IMR-90 (cell line): Measurements from ENCODE around the gene DCDC1. TPM values are rescaled to one million over a fixed set of nuclear protein-coding genes. Genes with fewer than 3 reads are reported as not detected.

Experiments used
- ATAC-seq: fragments of 200-7000 bp; cut with Tn5 transposase; 2 replicates; pipeline ENCODE4 v1.9.1; 2020; ENCODE audit warnings: low read depth, mild to moderate bottlenecking, moderate library complexity
- BruUV-seq: library from RNA; stranded (reverse); fragments of 400-500 nt; replicated peaks from 2 replicates; lab custom pipeline; 2021; lab: Mats Ljungman, UMichigan
- CTCF ChIA-PET: fragments of 300-600 bp; formaldehyde crosslinking; extraction: SDS; loops from one replicate; lab custom pipeline; 2021; ENCODE audit warnings: antibody characterized with exemption; lab: Yijun Ruan, JAX
- POLR2A ChIA-PET: fragments of 300-600 bp; sonication (Branson Sonifier 250); formaldehyde crosslinking; loops from one replicate; lab custom pipeline; 2022; ENCODE audit warnings: antibody characterized with exemption; ENCODE audit not compliant: unreplicated experiment; lab: Charles Lee
- DNase-seq: peaks from one replicate; pipeline ENCODE4 v3.0.0; 2013
- H2AFZ ChIP-seq: replicated peaks from 2 replicates; pipeline ENCODE3; 2013; ENCODE audit warnings: low read length, mild to moderate bottlenecking; ENCODE audit not compliant: poor library complexity
- H2AK5ac ChIP-seq: 2 replicates; pipeline ENCODE4 v1.6.1; 2013; ENCODE audit warnings: low read depth, low read length, inconsistent platforms
- H2AK9ac ChIP-seq: replicated peaks from 2 replicates; pipeline ENCODE3; 2013; ENCODE audit warnings: mild to moderate bottlenecking, low read depth, low read length, moderate library complexity; ENCODE audit not compliant: poor library complexity
- H2BK120ac ChIP-seq: 2 replicates; pipeline ENCODE4 v1.6.1; 2013; ENCODE audit warnings: low read depth, low read length, inconsistent platforms
- H2BK15ac ChIP-seq: 3 replicates; pipeline ENCODE4 v1.6.1; 2013; ENCODE audit warnings: low read depth, low read length, inconsistent platforms
- H2BK20ac ChIP-seq: 2 replicates; pipeline ENCODE4 v1.6.1; 2013; ENCODE audit warnings: low read depth, mild to moderate bottlenecking, inconsistent platforms, low read length, moderate library complexity
- H2BK5ac ChIP-seq: 2 replicates; pipeline ENCODE4 v1.6.1; 2013; ENCODE audit warnings: mild to moderate bottlenecking, low read depth, low read length, inconsistent platforms; ENCODE audit not compliant: poor library complexity, severe bottlenecking
- H3K14ac ChIP-seq: replicated peaks from 2 replicates; pipeline ENCODE4 v1.6.1; 2013; ENCODE audit warnings: low read depth, low read length, inconsistent platforms
- H3K18ac ChIP-seq: 2 replicates; pipeline ENCODE4 v1.6.1; 2013; ENCODE audit warnings: low read depth, low read length, control low read depth
- H3K23ac ChIP-seq: 2 replicates; pipeline ENCODE4 v1.6.1; 2013; ENCODE audit warnings: low read depth, low read length, inconsistent platforms
- H3K27ac ChIP-seq: 2 replicates; pipeline ENCODE4 v1.5.1; 2013; ENCODE audit warnings: mild to moderate bottlenecking, control low read depth, low read length; ENCODE audit not compliant: insufficient read depth
- H3K27me3 ChIP-seq: 2 replicates; pipeline ENCODE4 v1.6.1; 2013; ENCODE audit warnings: low read length; ENCODE audit not compliant: control insufficient read depth, insufficient read depth
- H3K36me3 ChIP-seq: 2 replicates; pipeline ENCODE4 v1.6.1; 2013; ENCODE audit warnings: low read length, mixed read lengths; ENCODE audit not compliant: control insufficient read depth, insufficient read depth
- H3K4ac ChIP-seq: 2 replicates; pipeline ENCODE4 v1.6.1; 2013; ENCODE audit warnings: low read depth, low read length, inconsistent platforms
- H3K4me1 ChIP-seq: 2 replicates; pipeline ENCODE4 v1.6.1; 2013; ENCODE audit warnings: low read length, mixed read lengths; ENCODE audit not compliant: control insufficient read depth, insufficient read depth
- H3K4me2 ChIP-seq: 2 replicates; pipeline ENCODE4 v1.6.1; 2013; ENCODE audit warnings: low read depth, mild to moderate bottlenecking, control low read depth, low read length, moderate library complexity
- H3K4me3 ChIP-seq: 2 replicates; pipeline ENCODE4 v1.5.1; 2013; ENCODE audit warnings: low read depth, mild to moderate bottlenecking, control low read depth, low read length, moderate library complexity; ENCODE audit not compliant: insufficient read depth
- H3K56ac ChIP-seq: 2 replicates; pipeline ENCODE4 v1.6.1; 2013; ENCODE audit warnings: low read length, inconsistent platforms; ENCODE audit not compliant: insufficient read depth; ENCODE audit errors: extremely low read depth
- H3K79me1 ChIP-seq, 2 experiments: 2 replicates each; pipeline ENCODE4 v1.6.1; 2013; ENCODE audit warnings: low read length in 2 of 2, inconsistent platforms in 1 of 2, low read depth in 1 of 2
- H3K9ac ChIP-seq: 2 replicates; pipeline ENCODE4 v1.6.1; 2013; ENCODE audit warnings: low read depth, low read length, control low read depth
- H3K9me1 ChIP-seq: 2 replicates; pipeline ENCODE4 v1.6.1; 2013; ENCODE audit warnings: low read length, inconsistent platforms; ENCODE audit not compliant: insufficient read depth
- H3K9me3 ChIP-seq: 2 replicates; pipeline ENCODE4 v1.6.1; 2013; ENCODE audit warnings: low read length; ENCODE audit not compliant: control insufficient read depth, insufficient read depth
- H4K20me1 ChIP-seq: 2 replicates; pipeline ENCODE4 v1.6.1; 2013; ENCODE audit warnings: low read length, inconsistent platforms; ENCODE audit not compliant: insufficient read depth
- H4K5ac ChIP-seq: 2 replicates; pipeline ENCODE4 v1.6.1; 2013; ENCODE audit warnings: mild to moderate bottlenecking, low read depth, low read length, control low read depth
- H4K8ac ChIP-seq, 2 experiments: 2 replicates each; pipeline ENCODE4 v1.6.1; 2013; ENCODE audit warnings: low read depth in 2 of 2, low read length in 2 of 2, control low read depth in 1 of 2, inconsistent platforms in 1 of 2
- H4K91ac ChIP-seq: 2 replicates; pipeline ENCODE4 v1.6.1; 2013; ENCODE audit warnings: low read depth, low read length, inconsistent platforms; ENCODE audit not compliant: insufficient read depth
- BHLHE40 ChIP-seq: fragments of 150-350 bp; IDR thresholded peaks from 2 replicates; pipeline ENCODE4 v1.6.1; 2016; ENCODE audit warnings: mild to moderate bottlenecking, low read depth, low read length
- CEBPB ChIP-seq: IDR thresholded peaks from 2 replicates; pipeline ENCODE4 v1.6.1; 2012; ENCODE audit warnings: low read depth, low read length, improper control_type of control experiment
- CHD1 ChIP-seq: IDR thresholded peaks from 2 replicates; pipeline ENCODE4 v1.6.1; 2012; ENCODE audit warnings: low read depth, low read length, improper control_type of control experiment
- FOS ChIP-seq: fragments of 150-350 bp; IDR thresholded peaks from 2 replicates; pipeline ENCODE4 v1.6.1; 2016; ENCODE audit warnings: low read depth, low read length
- MAZ ChIP-seq: IDR thresholded peaks from 2 replicates; pipeline ENCODE4 v1.6.1; 2012; ENCODE audit warnings: low read depth, mild to moderate bottlenecking, low read length, improper control_type of control experiment, moderate library complexity, borderline replicate concordance
- MXI1 ChIP-seq: IDR thresholded peaks from 2 replicates; pipeline ENCODE4 v1.6.1; 2012; ENCODE audit warnings: low read depth, mild to moderate bottlenecking, low read length, moderate library complexity, borderline replicate concordance
- RAD21 ChIP-seq: IDR thresholded peaks from 2 replicates; pipeline ENCODE4 v1.6.1; 2012; ENCODE audit warnings: low read length, improper control_type of control experiment
- RFX5 ChIP-seq: IDR thresholded peaks from 2 replicates; pipeline ENCODE4 v1.8.0; 2012; ENCODE audit warnings: low read depth, mild to moderate bottlenecking, low read length, moderate library complexity
- SMC3 ChIP-seq: fragments of 150-350 bp; IDR thresholded peaks from 2 replicates; pipeline ENCODE4 v1.6.1; 2016; ENCODE audit warnings: low read depth, mild to moderate bottlenecking, antibody characterized with exemption, low read length, moderate library complexity
- WGBS, 2 experiments: methylation state at CpG; one replicate each; pipeline versions ENCODE4 v1.1.5 to v1.1.7; 2013; ENCODE audit warnings: missing lambda C conversion rate in 2 of 2; ENCODE audit not compliant: insufficient read length in 1 of 2; ENCODE audit errors: extremely low coverage in 2 of 2; 5-methylcytosine and 5-hydroxymethylcytosine counted together
- dilution Hi-C: fragments of 300-500 bp; cut with HindIII; formaldehyde crosslinking; loops from one replicate; pipeline ENCODE4 v1.14.3; 2018; ENCODE audit warnings: low sequenced_read_pairs; ENCODE audit not compliant: unreplicated experiment
- in situ Hi-C: fragments of 300-500 bp; cut with MboI; formaldehyde crosslinking; loops from 3 replicates; pipeline ENCODE4 v1.14.3; 2019; ENCODE audit warnings: low sequenced_read_pairs, inconsistent platforms, mixed read lengths
- intact Hi-C: fragments of 100-400 bp; cut with micrococcal nuclease; formaldehyde crosslinking; loops from 2 replicates; pipeline ENCODE4 v1.10.0; 2022
- polyA plus RNA-seq, 3 experiments: library from polyadenylated mRNA; depleted of rRNA; stranded (reverse); fragments of >200 nt; gene quantifications; 2 replicates each; pipeline ENCODE4 v1.2.3, GENCODE V29; 2012; ENCODE audit warnings: low replicate concordance in 1 of 3
- total RNA-seq: library from RNA; depleted of rRNA; stranded (reverse); fragments of >200 nt; gene quantifications from 2 replicates; pipeline ENCODE4 v1.2.3, GENCODE V29; 2012
- TF ChIP-seq, protein P1 (sequence below): fragments of 150-350 bp; IDR thresholded peaks from 2 replicates; pipeline ENCODE4 v1.6.1; 2016; ENCODE audit warnings: low read depth, mild to moderate bottlenecking, low read length, moderate library complexity, borderline replicate concordance
- TF ChIP-seq, protein P2 (sequence below): conservative IDR thresholded peaks from 2 replicates; pipeline ENCODE4 v1.5.1; 2012; ENCODE audit warnings: mild to moderate bottlenecking, low read depth, low read length, improper control_type of control experiment

Gene DCDC1
- total and polyA plus RNA-seq, 2 of the 4 experiments (the other 2 are of a cell fraction), result not detected

DNA sequence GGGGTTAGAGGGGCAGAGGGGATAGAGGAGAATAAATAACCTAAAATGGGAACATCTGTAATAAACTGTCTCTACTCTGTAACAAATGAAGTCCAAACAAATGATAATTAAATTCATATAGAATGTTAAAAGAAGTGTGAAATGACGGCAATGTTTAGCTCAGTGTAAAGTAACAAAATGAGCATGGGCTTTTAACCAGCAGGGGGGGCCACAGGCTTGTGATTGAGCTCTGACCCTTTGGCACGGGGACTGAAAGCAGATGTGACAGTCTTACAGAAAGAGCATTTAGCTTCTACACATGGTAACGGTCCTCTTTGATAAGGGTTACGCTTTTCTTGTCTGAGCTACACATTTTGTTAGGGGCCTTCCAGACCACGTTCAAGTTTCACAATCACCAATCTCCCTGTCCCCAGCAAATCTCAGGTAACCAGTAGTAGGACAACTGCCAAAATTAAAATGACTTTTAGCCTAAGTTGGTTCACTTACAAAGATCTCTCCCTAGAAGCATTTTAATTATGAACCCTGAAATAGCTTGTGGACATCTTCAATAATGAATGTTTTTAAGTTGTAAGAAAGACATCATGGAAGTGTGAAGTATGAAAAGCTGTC, 262.5 kb downstream of the DCDC1 start:
- H3K4me1 ChIP-seq, result no peaks in the 10 kb centered on the region
- CTCF ChIA-PET, result interaction anchor here (0.6 to 1.1 kb wide), 6 partner anchors 9 to 1068 kb away, joined by 3 read pairs; no protein-coding TSS in a partner anchor
- H3K56ac ChIP-seq, result no peak overlapping the region
- H2BK120ac ChIP-seq, result no peak overlapping the region
- no peaks in the 10 kb centered on the region for H3K36me3 ChIP-seq
- H3K27ac ChIP-seq, result no peak overlapping the region
- no peak overlapping the region for H3K9ac ChIP-seq
- no peak overlapping the region for H3K23ac ChIP-seq
- no peak overlapping the region for H4K8ac ChIP-seq
- no peaks in the 10 kb centered on the region for H3K9me3 ChIP-seq
- H2BK20ac ChIP-seq, result no peak overlapping the region
- H3K4ac ChIP-seq, result no peak overlapping the region
- DNase-seq, result peak; percentile 7
- WGBS, 2 experiments, result 40% methylated on average over 1 of the region's 5 CpGs; no CpG with 5 or more reads in 1 of the 2 experiments
- H4K5ac ChIP-seq, result no peak overlapping the region
- H3K27me3 ChIP-seq, result no peaks in the 10 kb centered on the region
- peak; percentile 46; the same call in 1 of the 2 replicates for ATAC-seq
- dilution Hi-C loops, result no loop called here
- H4K91ac ChIP-seq, result no peak overlapping the region
- H2BK15ac ChIP-seq, result no peak overlapping the region
- no TSS peak for BruUV-seq
- intact Hi-C loops, result loop anchor here (5.0 kb wide), 2 partner anchors 855 to 1070 kb away; no protein-coding TSS in a partner anchor
- no peak overlapping the region for H3K4me3 ChIP-seq
- H2AK9ac ChIP-seq, result no peak overlapping the region
- no peak overlapping the region for H3K18ac ChIP-seq
- no peak overlapping the region for H3K4me2 ChIP-seq
- H2AK5ac ChIP-seq, result no peak overlapping the region
- no peaks in the 10 kb centered on the region for H3K9me1 ChIP-seq
- TF ChIP-seq FOS, result no peak
- no peak for TF ChIP-seq RFX5
- peak; percentile 58 for TF ChIP-seq RAD21
- no peak for TF ChIP-seq MXI1
- peak; percentile 9; the same call in 1 of the 2 replicates for TF ChIP-seq SMC3
- TF ChIP-seq CHD1, result no peak
- TF ChIP-seq CEBPB, result no peak
- TF ChIP-seq MAZ, result no peak
- TF ChIP-seq, protein P1, sequence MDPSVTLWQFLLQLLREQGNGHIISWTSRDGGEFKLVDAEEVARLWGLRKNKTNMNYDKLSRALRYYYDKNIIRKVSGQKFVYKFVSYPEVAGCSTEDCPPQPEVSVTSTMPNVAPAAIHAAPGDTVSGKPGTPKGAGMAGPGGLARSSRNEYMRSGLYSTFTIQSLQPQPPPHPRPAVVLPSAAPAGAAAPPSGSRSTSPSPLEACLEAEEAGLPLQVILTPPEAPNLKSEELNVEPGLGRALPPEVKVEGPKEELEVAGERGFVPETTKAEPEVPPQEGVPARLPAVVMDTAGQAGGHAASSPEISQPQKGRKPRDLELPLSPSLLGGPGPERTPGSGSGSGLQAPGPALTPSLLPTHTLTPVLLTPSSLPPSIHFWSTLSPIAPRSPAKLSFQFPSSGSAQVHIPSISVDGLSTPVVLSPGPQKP, result no peak
- no peak for TF ChIP-seq BHLHE40
- TF ChIP-seq, protein P2, sequence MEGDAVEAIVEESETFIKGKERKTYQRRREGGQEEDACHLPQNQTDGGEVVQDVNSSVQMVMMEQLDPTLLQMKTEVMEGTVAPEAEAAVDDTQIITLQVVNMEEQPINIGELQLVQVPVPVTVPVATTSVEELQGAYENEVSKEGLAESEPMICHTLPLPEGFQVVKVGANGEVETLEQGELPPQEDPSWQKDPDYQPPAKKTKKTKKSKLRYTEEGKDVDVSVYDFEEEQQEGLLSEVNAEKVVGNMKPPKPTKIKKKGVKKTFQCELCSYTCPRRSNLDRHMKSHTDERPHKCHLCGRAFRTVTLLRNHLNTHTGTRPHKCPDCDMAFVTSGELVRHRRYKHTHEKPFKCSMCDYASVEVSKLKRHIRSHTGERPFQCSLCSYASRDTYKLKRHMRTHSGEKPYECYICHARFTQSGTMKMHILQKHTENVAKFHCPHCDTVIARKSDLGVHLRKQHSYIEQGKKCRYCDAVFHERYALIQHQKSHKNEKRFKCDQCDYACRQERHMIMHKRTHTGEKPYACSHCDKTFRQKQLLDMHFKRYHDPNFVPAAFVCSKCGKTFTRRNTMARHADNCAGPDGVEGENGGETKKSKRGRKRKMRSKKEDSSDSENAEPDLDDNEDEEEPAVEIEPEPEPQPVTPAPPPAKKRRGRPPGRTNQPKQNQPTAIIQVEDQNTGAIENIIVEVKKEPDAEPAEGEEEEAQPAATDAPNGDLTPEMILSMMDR, result peak; percentile 49
- no peak overlapping the region for H3K14ac ChIP-seq
- no peaks in the 10 kb centered on the region for H4K20me1 ChIP-seq
- no peaks in the 10 kb centered on the region for H3K79me1 ChIP-seq
- in situ Hi-C loops, result no loop called here
- H2AFZ ChIP-seq, result no peak overlapping the region
- H2BK5ac ChIP-seq, result no peak overlapping the region
- POLR2A ChIA-PET, result no interaction called here
